ENCODE results near the gene STARD9. TPM values are rescaled to one million over a fixed set of nuclear protein-coding genes. Genes with fewer than 3 reads are reported as not detected.

STARD9 gene
- total RNA-seq, 4 donors from 2014 or later: 1.6 to 3.5 (median 2.0) TPM

GRCh38 chr15:42584031-42584765, 8.8 kb downstream of the STARD9 start:
- no peak overlapping the region for H3K4me3 ChIP-seq

DNA sequence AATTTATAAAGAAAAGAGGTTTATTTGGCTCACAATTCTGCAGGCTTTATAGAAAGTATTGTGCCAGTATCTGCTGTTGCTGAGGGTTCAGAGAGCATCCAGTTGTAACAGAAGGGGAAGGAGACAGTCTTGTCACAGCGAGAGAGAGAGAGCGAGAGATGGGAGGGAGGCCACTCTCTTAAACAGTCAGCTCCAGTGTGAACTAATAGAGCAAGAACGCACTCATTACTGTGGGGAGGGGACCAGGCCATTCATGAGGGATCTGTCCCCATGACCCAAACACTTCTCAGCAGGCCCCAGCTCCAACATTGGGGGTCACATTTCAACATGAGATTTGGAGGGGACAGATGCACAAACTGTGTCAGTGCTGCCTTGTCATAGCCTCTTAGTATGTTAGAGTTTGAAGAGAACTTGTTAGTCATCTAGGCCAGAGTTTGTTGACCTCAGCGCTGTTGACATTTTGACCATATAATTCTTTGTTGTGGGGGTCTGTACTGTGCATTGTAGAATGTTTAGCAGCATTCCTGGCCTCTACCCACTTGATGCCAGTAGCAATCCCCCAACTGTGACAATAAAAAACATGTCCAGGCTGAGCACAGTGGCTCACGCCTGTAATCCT, 15.3 kb downstream of the STARD9 start:
- DNase-seq: no peak
- H3K27ac ChIP-seq: no peak overlapping the region
- H3K27me3 ChIP-seq: no peaks in the 10 kb centered on the region
- intact Hi-C loops (cut with DNase I; ENCODE audit: low total_unique reads): no loop called here
- H3K9me3 ChIP-seq: no peaks in the 10 kb centered on the region
- in situ Hi-C loops (cut with MboI; ENCODE audit: low sequenced_read_pairs in 4 of 4): no loop called here
- no peak overlapping the region for H3K4me3 ChIP-seq
- TF ChIP-seq CTCF (IDR thresholded peaks at IDR 0.05 in 4 of 5, conservative IDR thresholded peaks at IDR 0.05 in 1 of 5) (no peak), POLR2A (IDR thresholded peaks at IDR 0.05) (no peak)
- ATAC-seq: no peak
- H3K4me1 ChIP-seq: peaks cover 4 to 11% of the 10 kb centered on the region in 2 donors
- H3K36me3 ChIP-seq: no peaks in the 10 kb centered on the region

More at GRCh38 chr15:42584031-42584765, 8.8 kb downstream of the STARD9 start:
- TF ChIP-seq CTCF (IDR thresholded peaks at IDR 0.05 in 4 of 5, conservative IDR thresholded peaks at IDR 0.05 in 1 of 5) (no peak), POLR2A (IDR thresholded peaks at IDR 0.05) (no peak)
- H3K27ac ChIP-seq: peak overlapping the region; percentile 12 to 50 (median 38)
- H3K4me1 ChIP-seq: peaks cover 0 to 31% of the 10 kb centered on the region in 2 donors
- in situ Hi-C loops (cut with MboI; ENCODE audit: low sequenced_read_pairs in 4 of 4): no loop called here
- no peaks in the 10 kb centered on the region for H3K36me3 ChIP-seq
- H3K27me3 ChIP-seq: no peaks in the 10 kb centered on the region
- H3K9me3 ChIP-seq: no peaks in the 10 kb centered on the region
- DNase-seq (no peak), ATAC-seq (no peak)
- intact Hi-C loops (cut with DNase I; ENCODE audit: low total_unique reads): no loop called here

DNA sequence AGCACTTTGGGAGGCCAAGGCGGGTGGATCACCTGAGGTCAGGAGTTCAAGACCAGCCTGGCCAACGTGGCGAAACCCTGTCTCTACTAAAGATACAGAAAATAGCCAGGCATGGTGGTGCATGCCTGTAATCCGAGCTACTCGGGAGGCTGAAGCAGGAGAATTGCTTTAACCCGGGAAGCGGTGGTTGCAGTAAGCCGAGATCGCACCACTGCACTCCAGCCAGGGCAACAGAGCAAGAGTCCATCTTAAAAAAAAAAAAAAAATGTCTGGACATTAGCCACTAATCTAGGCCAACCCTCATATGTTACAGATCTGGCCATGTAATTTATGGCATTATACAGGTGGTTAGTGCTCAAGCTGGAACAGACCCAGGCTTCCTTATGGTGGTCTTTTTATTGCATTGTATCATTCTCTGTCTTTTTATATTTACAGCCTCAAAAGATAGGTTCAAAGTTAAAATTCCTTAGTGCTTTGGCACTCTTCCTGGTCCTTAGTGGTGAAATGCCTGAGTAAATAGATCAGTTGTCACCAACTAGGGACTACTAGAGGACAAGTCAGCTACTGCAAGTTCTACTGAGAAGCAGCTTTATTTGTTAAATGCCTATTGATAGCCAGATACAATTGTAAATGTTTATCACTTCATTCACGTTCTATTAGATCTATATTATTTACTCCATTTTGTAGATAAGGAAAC, 16.0 kb downstream of the STARD9 start:
- in situ Hi-C loops (cut with MboI; ENCODE audit: low sequenced_read_pairs in 4 of 4) (no loop called here), intact Hi-C loops (cut with DNase I; ENCODE audit: low total_unique reads) (no loop called here)
- H3K27me3 ChIP-seq: no peaks in the 10 kb centered on the region
- H3K4me1 ChIP-seq: peaks cover 4 to 11% of the 10 kb centered on the region in 2 donors
- no peaks in the 10 kb centered on the region for H3K36me3 ChIP-seq
- DNase-seq (no peak), ATAC-seq (no peak)
- H3K9me3 ChIP-seq: no peaks in the 10 kb centered on the region
- peak overlapping the region in 1 of 4 donors; percentile 15 for H3K27ac ChIP-seq
- TF ChIP-seq POLR2A (IDR thresholded peaks at IDR 0.05) (no peak), CTCF (IDR thresholded peaks at IDR 0.05 in 4 of 5, conservative IDR thresholded peaks at IDR 0.05 in 1 of 5) (no peak)
- H3K4me3 ChIP-seq: no peak overlapping the region

DNA sequence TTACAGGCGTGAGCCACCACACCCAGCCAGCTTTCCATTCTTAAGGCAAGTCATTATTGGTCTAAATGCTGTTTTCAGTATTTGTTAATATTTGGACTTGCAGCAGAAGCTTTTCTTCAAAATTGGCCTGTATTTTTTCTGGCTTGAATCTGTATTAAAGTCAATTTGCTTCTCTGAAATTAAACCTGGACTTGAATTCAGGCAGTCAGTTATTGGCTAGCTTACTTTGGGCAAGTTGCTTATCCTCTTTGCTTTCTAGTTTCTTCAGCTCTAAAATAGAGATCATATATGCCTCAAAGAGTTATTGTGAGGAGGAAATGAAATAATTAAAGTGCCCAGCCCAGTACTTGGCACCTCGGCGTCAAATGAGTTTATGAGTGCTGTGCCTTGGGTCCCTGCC, 17.3 kb downstream of the STARD9 start:
- Histone ChIP-seq H3K4me1 (peaks cover 4 to 11% of the 10 kb centered on the region in 2 donors), H3K27me3 (no peaks in the 10 kb centered on the region), H3K4me3 (no peak overlapping the region), H3K9me3 (no peaks in the 10 kb centered on the region), H3K27ac (peak overlapping the region; percentile 67 to 76 (median 70)), H3K36me3 (no peaks in the 10 kb centered on the region)
- ATAC-seq (peak; percentile 16 to 18), DNase-seq (no peak)
- in situ Hi-C loops (cut with MboI; ENCODE audit: low sequenced_read_pairs in 4 of 4): no loop called here
- intact Hi-C loops (cut with DNase I; ENCODE audit: low total_unique reads): no loop called here
- TF ChIP-seq POLR2A (IDR thresholded peaks at IDR 0.05): no peak
- no peak for TF ChIP-seq CTCF (IDR thresholded peaks at IDR 0.05 in 4 of 5, conservative IDR thresholded peaks at IDR 0.05 in 1 of 5)

Measured in gastrocnemius medialis (tissue), 4 donors.